HG03460 (cell line): Measurements from ENCODE around the gene TSPAN18.
A peak's percentile ranks its signal among the peaks of the same experiment; 100 is the strongest.

Source experiments
- ATAC-seq: cut with Tn5 transposase; IDR thresholded peaks from one replicate; pipeline ENCODE4 v1.9.1; 2021; ENCODE audit not compliant: unreplicated experiment

The TSPAN18 gene

GRCh38 chr11:44842220-44842619 lies 115.5 kb downstream of the TSPAN18 start:
- ATAC-seq, result no peak

- ATAC-seq, result no peak
Observed at GRCh38 chr11:44846852-44847251, 120.1 kb downstream of the TSPAN18 start.

- ATAC-seq, result no peak
Observed at GRCh38 chr11:44847316-44847715, 120.6 kb downstream of the TSPAN18 start.

- no peak for ATAC-seq
Observed at GRCh38 chr11:44848203-44848962, 121.6 kb downstream of the TSPAN18 start.

GRCh38 chr11:44848963-44849350 lies 122.2 kb downstream of the TSPAN18 start:
- no peak for ATAC-seq

- no peak for ATAC-seq
Observed at GRCh38 chr11:44849424-44849823, 122.7 kb downstream of the TSPAN18 start.

GRCh38 chr11:44849922-44850321 lies 123.2 kb downstream of the TSPAN18 start:
- no peak for ATAC-seq

- ATAC-seq, result no peak
Observed at GRCh38 chr11:44851496-44851895, 124.7 kb downstream of the TSPAN18 start.

- no peak for ATAC-seq
Observed at GRCh38 chr11:44852159-44852747, 125.5 kb downstream of the TSPAN18 start.

- ATAC-seq, result no peak
Observed at GRCh38 chr11:44852952-44853351, 126.2 kb downstream of the TSPAN18 start.

- no peak for ATAC-seq
Observed at GRCh38 chr11:44853666-44854065, 126.9 kb downstream of the TSPAN18 start.

GRCh38 chr11:44854086-44854485 lies 127.3 kb downstream of the TSPAN18 start:
- no peak for ATAC-seq

GRCh38 chr11:44854741-44855492 lies 128.2 kb downstream of the TSPAN18 start:
- ATAC-seq, result no peak

- no peak for ATAC-seq
Observed at GRCh38 chr11:44855493-44855849, 128.7 kb downstream of the TSPAN18 start.

GRCh38 chr11:44857490-44858090 lies 130.8 kb downstream of the TSPAN18 start:
- no peak for ATAC-seq

- no peak for ATAC-seq
Observed at GRCh38 chr11:44858796-44859527, 132.2 kb downstream of the TSPAN18 start.

- ATAC-seq, result no peak
Observed at GRCh38 chr11:44859528-44859925, 132.8 kb downstream of the TSPAN18 start.

- no peak for ATAC-seq
Observed at GRCh38 chr11:44860346-44860745, 133.6 kb downstream of the TSPAN18 start.

GRCh38 chr11:44861849-44862557 lies 135.2 kb downstream of the TSPAN18 start:
- peak; percentile 100 for ATAC-seq

GRCh38 chr11:44862558-44863101 lies 135.9 kb downstream of the TSPAN18 start:
- peak; percentile 4 for ATAC-seq
